ENCODE data around the gene LINGO4.
"Not testable (repeated sequence)": the region's sequence is repeated elsewhere in the genome, so short reads cannot be mapped to it uniquely, and the experiment has no call there.

The LINGO4 gene

DNA sequence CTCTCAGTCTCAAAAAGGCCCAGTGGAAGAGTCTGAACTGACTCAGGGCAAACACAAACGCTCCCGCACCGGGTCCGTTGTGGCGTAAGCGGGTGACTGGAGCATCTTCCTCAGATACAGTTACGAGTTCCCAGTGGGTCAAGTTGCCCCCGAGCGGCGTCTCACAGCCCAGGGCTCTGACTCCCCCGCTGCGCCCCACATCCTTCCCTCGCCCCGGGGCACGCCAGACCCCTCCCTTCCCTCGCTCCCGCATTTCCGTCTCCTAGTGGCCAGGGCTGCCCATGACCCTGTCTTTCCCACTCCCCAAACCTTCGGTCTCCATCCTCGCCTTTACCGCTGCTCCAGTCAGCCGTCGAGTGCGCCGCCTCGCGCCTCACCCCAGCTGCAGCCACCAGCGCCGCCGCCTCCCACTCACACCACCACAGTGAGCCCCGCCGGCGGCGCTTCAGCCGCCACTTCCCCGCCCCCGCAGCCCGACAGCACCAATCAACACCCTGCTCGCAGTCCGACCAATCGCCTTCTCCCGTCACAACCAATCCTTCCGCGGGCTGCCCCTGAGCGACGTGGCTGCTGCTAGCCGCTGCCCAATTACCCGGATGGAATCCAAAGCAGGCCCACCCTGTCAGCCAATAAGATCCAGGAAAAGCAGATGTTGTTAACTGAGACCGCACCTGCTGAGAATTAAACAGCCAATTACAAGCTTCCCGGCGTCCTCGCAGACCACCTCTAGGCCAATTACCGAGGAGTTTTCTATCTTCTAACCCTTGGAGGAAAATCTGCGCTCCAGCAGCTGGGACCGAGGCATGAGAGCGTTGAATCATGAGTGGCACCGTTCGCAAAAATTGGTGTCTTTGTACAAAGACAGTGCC is 14.9 kb downstream of the LINGO4 start, which contains the start of gene TDRKH:
TDRKH (minus strand) TSS at position 430 of the 869 bp plus-strand sequence. CDS start 7,478 bp downstream, outside the sequence.
- DNase-seq (ENCODE audit: low spot score) (peak; percentile 99), FAIRE-seq (peak; percentile 96)

DNA sequence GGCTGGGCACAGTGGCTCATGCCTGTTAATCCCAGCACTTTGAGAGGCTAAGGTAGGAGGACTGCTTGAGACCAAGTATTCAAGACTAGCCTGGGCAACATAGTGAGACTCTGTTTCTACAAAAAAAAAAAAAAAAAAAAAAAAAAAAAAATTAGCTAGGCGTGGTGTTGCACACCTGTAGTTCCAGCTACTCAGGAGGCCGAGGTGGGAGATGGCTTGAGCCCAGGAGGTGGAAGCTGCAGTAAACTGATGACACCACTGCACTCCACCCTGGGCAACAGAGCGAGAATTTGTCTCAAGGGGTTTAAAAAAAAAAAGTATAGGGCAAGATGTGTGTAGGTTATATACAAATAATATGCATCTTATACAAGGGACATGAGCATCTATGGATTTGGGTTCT is 17.5 kb downstream of the LINGO4 start:
- DNase-seq (ENCODE audit: low spot score) (no peak), FAIRE-seq (no peak)

DNA sequence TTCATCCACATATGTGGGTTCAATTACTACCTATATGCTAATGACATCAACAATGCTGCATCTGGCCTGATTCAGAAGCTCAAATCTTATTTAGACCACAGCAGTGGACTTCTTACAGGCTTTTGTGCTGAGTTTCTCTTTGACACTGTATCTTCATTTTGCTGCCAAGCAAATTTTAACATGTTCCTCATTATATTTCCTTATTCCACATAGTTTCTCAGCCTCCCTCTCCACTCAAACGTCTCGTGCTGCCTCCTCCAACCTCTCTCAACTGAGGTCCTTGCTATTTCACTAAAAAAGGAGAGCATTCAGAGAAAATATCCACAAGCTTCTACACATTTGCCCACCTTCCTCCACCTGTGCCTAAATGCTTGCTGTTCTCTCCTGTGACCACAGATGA is 21.4 kb downstream of the LINGO4 start:
- FAIRE-seq (no peak), DNase-seq (ENCODE audit: low spot score) (no peak)

DNA sequence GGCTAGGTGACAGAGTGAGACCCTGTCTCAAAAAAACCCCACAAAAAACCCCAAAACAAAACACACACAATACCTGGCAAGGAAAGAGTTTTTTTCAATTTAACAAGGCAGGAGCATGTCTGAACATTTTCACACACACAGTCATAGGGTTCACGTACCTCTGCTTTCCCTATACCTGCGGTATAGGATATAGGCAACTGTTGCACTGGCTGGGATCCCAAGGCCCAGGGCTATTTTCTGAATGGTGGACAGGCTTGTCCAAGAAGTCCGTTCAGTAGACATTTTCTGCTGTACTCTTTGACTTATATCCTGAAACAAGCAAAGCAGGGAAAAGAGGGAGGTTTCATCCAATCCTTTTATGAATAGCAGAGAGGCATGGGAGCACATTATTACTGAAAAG is 22.5 kb downstream of the LINGO4 start:
- FAIRE-seq (no peak), DNase-seq (ENCODE audit: low spot score) (no peak)

DNA sequence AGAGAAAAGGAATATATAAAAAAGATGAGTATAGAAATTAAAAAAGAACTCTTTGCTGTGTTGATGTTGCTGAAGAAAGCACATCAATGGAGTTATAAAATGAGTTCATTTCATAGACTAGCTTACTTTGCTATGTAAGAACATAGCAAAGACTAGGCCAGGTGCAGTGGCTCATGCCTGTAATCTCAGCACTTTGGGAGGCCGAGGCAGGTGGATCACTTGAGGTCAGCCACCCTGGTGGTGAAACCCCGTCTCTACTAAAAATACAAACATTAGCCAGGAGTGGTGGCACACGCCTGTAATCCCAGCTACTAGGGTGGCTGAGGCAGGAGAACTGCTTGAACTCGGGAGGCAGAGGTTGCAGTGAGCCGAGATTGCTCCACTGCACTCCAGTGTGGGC is 23.2 kb downstream of the LINGO4 start:
- not testable (repeated sequence) for FAIRE-seq; DNase-seq (ENCODE audit: low spot score)

DNA sequence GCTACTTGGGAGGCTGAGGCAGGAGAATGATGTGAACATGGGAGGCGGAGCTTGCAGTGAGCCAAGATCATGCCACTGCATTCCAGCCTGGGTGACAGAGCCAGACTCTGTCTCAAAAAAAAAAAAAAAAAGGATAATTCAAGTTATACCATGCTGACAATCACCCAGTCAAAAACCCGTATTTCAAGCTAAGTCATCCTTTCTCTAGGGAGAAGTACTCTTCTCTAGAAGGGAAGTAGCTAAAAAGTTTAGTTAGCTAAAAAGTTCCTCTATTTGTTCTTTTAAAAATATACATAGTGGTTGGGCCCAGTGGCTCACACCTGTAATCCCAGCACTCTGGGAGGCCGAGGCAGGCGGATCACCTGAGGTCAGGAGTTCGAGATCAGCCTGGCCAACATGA is 24.5 kb downstream of the LINGO4 start:
- DNase-seq (ENCODE audit: low spot score); FAIRE-seq: not testable (repeated sequence)

DNA sequence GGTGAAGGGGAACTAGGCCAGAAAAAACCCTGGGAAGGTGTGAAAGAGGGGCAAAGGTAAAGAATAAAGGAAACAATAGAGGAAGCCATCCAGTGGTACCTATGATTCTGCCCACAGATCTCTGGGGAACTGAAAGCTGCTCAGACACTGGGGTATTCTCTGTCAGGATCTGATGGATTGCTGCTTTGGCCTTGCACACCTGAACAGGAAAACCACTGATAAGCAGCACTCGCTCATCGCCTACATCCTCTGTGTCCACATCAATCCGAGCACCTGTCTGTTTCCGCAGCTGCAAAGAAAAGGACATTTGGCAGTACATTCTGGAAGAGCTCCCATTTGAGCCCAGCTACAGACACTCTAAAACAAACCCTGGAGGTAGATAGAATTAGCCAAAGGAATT is 25.4 kb downstream of the LINGO4 start:
- FAIRE-seq, result no peak
- DNase-seq (ENCODE audit: low spot score), result no peak

DNA sequence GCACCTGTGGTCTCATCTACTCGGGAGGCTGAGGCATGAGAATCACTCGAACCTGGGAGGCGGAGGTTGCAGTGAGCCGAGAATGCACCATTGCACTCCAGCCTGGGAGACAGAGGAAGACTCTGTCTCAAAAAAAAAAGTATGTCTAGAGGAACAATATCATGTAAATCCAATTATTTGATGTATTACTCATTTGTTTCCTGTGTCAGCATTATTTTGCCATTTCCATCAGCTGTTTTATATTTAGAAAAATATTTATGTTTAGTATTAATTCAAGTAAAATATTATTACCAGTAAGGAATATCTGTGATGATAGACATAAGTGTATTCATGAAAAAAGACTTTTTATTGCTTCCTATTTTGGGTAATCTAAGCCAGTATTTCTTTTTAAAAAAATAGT is 27.9 kb downstream of the LINGO4 start:
- FAIRE-seq (no peak), DNase-seq (ENCODE audit: low spot score) (no peak)

DNA sequence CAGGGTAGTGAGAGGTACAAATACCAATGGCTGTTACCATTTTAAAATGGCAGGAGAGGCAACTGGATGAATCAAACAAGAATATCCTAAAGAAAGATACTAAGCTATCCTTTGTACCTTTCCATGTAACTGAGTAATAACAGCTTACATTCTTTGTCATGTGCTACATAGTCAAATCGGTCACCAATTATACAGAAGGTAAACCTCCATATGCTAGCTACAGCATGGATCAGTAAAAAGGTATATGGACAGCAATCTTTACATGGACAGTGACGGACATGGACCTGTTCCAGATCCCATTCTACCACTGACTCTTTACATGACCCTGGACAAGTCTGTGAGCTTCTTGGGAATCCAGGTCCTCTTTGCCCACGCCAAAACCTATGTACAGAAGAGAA is 28.6 kb downstream of the LINGO4 start:
- DNase-seq (ENCODE audit: low spot score) (no peak), FAIRE-seq (no peak)

DNA sequence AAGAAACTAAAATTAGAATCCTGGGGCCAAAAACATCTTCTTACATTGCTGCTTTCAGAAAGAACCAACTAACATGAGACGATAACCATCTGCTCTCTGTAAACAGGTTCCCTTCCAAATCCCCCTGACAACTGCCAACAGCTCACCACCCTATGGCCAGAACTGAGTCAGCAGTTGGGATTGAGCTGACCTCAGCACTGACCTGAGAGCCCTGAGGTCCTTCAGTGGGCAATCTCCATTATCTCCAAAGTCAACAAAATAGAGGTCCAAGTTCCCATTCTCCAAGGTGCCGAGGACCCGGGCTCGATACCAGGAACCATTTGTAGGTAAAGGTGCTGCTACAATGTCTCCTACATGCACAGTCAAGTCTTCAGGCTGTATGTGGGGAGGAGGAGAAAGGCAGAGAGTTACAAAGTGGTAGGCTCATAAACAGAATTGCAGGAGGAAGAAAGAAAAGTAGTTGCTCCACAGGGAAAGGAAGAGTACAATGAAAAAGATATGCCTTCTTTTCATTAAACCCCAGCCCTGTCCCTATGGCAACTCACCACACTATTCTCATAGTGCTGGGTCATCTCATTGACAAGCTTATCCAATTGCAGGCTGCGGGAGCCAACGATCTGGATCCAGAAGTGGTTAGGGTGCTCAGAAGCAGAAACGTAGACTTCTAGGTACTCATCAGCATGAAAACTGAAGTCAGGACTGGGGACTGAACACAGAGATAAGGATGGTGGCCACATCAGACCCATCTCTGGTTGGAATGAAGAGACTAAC is 29.1 kb downstream of the LINGO4 start:
- FAIRE-seq, result no peak
- DNase-seq (ENCODE audit: low spot score), result no peak

DNA sequence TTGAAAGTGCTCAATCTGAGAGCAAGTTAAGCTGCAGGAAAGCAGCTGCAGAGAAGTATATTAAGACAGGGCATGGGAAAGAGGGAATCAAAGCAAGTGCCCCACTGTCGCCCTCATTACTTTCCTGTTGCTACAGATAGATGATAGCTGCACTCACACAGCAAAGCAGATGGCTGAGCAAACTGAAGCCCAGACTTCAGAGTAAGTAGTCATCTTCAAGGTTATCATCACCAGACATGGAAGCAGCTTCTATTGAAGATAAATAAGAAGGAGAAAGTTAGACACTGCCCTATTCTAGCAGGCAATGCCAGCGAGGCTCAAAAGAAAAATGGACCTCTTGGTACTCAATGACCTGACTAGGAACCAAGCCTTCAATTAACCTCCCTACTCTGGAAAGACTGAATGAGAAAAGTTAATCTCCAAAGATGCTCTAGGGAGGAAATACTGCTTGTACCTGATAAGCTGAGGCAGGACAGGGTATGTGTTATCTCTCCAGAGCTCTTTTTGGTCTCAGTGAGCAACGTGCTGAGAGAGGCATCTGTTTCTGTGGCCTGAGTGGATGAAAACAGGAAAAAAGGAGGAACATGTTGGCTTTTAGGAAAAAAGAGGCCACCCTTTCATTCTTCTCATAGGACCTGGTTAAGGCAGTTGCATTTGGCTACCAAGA is 30.8 kb downstream of the LINGO4 start:
- FAIRE-seq (no peak), DNase-seq (ENCODE audit: low spot score) (no peak)

DNA sequence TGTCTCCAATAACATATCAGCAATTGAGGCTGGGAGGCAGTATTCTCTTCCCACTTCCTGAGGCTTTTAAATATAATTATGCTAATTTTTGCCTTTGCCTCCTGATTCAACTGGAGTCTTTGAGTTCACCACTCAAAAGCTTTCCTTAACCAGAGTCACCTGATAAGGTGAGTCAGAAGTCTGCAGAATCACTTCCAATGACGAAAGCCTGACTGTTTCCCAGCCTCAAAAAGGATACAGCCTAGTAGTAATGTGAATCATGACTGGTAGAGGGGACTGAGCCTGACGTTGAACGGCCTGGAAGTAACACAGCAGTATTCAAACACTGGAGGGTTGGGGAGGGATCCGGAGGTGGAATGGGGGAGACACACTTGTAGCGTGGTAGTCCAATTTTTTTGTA is 31.5 kb downstream of the LINGO4 start:
- FAIRE-seq (peak; percentile 52), DNase-seq (ENCODE audit: low spot score) (peak; percentile 64)

DNA sequence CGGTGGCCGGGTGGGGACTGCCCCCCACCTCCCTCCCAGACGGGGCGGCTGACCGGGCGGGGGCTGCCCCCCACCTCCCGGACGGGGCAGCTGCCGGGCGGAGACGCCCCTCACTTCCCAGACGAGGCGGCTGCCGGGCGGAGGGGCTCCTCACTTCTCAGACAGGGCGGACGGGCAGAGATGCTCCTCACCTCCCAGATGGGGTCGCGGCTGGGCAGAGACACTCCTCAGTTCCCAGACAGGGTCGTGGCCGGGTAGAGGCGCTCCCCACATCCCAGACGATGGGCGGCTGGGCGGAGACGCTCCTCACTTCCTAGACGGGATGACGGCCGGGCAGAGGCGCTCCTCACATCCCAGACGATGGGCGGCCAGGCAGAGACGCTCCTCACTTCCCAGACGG is 35.9 kb downstream of the LINGO4 start:
- not testable (repeated sequence) for FAIRE-seq; DNase-seq (ENCODE audit: low spot score)

DNA sequence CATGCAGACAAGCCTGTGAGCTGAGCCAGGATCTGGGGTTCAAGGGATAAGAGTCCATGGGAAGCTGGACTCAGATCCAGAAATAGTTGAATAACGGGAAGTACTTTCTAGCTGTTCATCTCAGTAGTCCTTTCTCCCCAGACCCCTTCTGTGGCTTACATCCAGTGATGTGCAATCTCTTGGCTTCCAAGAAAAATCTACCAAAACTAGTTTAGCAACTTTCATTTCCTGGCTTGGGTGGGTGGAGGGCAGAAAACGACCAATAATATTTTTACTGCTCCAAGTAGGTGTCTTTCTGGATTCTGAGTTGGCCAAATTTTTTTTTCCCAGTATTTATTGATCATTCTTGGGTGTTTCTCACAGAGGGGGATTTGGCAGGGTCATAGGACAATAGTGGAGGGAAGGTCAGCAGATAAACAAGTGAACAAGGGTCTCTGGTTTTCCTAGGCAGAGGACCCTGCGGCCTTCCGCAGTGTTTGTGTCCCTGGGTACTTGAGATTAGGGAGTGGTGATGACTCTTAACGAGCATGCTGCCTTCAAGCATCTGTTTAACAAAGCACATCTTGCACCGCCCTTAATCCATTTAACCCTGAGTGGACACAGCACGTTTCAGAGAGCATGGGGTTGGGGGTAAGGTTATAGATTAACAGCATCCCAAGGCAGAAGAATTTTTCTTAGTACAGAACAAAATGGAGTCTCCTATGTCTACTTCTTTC is 36.7 kb downstream of the LINGO4 start:
- DNase-seq (ENCODE audit: low spot score), result not testable (repeated sequence)

DNA sequence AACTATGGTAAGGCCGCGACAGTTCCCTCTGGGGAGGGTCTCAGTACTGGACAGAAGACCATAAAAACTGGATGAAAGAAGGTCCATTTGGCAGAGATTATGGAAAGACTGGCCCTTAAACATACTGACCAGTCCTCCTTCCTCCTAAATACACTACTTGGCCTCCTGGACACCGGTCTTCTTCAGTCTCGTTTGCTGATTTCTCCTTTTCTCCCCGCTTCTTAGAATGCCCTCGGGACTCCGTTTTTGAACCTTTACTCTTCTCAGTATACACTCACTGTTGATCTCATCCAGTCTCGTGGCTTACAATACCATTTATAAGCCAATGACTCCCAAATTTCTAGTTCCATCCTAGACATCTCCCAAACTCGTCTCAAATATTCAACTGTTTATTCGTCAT is 41.2 kb downstream of the LINGO4 start:
- FAIRE-seq, result no peak
- no peak for DNase-seq (ENCODE audit: low spot score)

More for the DNA sequence above, 36.7 kb downstream of the LINGO4 start:
- FAIRE-seq, result not testable (repeated sequence)

DNA sequence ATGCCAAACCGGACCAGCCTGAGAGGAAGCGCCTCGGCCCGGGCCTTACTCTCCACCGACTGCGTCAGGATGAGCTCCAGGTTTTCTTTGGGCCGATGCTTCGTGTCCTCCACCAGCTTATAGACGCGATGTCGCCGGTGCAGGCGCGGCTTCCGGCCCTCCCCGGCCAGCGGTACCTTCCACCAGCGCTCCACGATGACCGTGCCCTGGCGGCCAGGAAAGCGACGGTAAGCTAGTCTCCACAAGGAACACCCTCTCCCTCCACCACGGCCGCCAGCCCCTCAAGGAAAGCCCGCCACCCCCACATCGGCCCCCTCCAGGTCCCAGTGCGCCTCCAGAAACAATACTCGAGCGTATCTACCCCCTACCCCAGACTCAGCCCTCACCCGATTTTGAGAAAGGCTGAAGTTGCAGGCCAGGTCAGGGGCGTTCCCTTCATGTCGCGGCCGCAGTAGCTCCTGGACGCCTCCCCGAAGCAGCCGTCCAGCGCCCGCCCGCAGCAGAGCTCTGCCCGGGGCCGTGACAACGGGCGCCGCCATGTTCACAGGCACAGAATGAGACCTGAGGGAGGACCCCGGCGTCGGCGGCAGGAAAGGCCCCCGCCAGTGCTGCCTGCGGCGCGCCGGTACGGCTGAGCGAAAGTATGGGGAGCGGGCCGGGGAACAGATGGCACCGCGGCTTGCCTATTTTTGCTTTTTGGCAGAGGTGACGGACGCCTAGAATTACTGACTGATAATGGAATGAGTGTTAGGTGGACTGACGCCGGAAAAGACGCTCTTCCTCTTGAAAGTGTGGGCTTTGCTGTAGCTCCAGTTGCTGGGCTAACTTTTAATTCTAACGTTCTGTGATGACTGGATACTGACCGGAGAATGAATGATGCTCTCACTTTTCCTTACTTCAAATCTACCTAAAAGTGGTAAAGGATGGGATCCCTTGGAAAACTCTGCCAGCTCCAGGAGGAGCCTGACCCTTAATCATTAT is 42.0 kb downstream of the LINGO4 start, which contains the start of gene MRPL9:
MRPL9 (minus strand) TSS at position 556 of the 981 bp plus-strand sequence; CDS start at position 539, 17 bp downstream.
- peak; percentile 64 for DNase-seq (ENCODE audit: low spot score)
- no peak for FAIRE-seq

DNA sequence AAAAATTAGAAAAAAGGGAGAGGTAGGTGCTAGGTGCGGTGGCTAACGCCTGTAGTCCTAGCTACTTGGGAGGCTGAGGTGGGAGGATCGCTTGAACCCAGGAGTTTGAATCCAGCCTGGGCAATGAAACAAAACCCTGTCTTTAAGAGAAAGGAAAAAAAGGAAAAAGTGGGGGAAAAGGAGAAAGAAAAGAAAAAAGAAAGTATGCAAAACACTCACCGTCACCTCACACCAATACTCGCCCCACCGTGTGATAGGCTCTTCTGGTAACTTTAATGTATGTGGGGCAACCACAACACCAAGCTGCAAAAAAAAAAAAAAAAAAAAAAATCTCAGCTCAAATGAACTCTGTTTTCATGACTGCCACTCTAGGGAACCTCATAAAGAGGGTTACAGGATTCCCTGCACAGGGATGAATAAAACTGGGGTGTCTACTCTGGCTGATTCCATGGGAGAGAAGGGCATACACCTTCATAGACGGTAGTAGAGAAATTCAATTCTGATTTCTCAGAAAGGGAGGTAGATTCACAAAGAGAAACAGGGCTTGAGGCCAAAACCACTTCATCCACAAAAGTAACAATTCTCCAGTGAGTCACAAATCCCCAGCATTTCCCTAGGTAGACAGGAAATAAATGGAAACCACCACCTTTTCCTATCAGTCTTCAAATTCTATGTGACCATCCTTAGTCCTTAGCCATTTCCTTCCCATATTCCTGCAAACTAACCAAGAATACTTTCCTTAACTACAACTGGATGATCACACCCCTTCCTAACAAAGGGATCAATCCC is 44.4 kb downstream of the LINGO4 start:
- FAIRE-seq (no peak), DNase-seq (ENCODE audit: low spot score) (no peak)

DNA sequence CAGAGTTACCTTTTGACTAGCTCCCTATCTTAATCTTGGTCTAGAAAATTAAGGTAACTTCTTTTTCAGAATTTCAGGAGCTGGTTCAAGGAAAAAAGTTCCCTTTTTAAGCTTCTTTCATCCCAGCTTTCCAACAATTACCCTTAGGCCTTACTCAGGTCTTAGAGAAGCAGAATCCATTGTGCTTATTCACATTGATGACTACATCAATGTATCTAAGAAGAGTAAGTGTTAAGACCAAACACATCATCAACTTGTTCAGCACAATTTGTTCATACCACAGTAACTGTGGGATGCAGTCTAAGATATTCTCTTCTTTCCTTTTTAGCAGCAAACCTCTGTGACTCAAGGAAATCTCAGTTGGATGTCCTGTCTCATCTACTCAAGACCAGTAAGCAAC is 46.0 kb downstream of the LINGO4 start:
- no peak for DNase-seq (ENCODE audit: low spot score)

DNA sequence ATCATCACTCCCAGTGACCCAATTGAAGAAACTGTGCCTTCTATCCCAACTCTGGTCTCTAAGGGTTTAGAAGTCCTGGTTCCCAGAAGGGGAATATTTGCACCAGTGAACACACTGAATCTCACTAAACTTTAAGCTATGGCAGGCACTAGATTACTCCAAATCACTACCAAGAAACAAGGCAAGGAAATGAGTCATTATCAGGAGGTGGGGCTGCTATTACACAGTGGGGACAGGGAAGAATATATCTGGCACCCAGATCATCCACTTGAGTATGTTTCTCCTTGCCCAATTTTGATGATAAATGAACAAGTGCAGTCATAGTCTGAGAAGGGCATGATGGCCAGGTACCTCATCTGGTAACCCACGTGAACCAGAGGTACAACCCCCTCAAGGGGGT is 48.9 kb downstream of the LINGO4 start:
- FAIRE-seq (no peak), DNase-seq (ENCODE audit: low spot score) (peak; percentile 11)

More for the DNA sequence above, 46.0 kb downstream of the LINGO4 start:
- FAIRE-seq, result no peak

Measured in RCC 7860 (cell line).